Fibroblast of gingiva (primary cell): Measurements from ENCODE around the gene SLC12A9.
A peak's percentile ranks its signal among the peaks of the same experiment; 100 is the strongest.

ENCODE experiments used
- DNase-seq: peaks from one replicate; pipeline ENCODE4 v3.0.0-alpha.2; 2011; ENCODE audit warnings: low read depth

Gene SLC12A9

DNA sequence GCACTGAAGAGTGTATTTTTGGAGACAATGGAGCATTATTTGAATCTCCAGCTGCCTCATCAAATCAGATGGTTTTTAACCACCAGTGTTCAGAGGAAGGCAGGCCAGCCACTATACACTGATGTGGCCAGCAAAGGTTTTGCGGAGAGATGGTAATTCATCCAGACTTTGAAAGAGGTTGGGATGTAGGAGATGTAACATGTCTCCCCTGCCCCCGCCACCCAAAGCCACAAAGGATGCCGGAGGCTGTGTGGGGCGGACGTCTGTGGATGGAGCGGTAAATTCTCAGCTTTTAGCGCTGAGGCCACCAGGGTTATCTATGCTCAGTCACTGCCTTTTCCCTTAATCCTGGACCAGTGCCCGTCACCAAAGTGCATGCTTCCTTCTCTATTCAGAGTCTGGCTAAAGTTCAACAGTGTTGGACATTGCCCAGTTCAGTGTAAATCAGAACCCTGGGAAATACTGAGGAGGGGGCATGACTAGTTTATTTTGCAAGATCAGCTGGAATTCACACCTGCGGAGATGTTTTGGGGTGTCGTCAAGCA is 11.0 kb downstream of the SLC12A9 start:
- no peak for DNase-seq

- DNase-seq, result no peak
Measured at GRCh38 chr7:100864263-100864845, 11.8 kb downstream of the SLC12A9 start.

DNA sequence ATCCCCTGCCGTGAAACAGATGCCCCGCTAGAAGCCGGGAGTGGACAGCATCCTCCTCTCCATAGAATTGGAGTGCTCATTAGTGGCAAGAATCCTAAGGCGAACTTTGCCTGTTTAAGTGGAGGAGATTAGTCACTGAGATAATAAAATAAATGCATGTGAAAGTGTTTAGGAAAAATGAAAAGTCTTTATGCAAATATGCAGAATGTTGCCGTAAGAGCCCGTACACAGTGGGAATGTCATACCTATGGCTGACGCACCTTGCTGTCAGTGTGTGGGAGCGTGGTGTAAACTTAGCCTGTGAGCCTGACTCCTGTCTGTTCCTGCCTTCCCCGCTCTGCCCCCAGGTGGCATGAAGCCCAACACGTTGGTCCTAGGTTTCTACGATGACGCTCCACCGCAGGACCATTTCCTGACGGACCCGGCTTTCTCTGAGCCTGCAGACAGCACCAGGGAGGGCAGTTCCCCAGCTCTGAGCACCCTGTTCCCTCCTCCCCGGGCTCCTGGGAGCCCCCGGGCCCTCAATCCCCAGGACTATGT is 12.9 kb downstream of the SLC12A9 start:
- DNase-seq, result peak; percentile 41

- DNase-seq, result peak; percentile 88
Measured at GRCh38 chr7:100865938-100866728, 13.6 kb downstream of the SLC12A9 start.

DNA sequence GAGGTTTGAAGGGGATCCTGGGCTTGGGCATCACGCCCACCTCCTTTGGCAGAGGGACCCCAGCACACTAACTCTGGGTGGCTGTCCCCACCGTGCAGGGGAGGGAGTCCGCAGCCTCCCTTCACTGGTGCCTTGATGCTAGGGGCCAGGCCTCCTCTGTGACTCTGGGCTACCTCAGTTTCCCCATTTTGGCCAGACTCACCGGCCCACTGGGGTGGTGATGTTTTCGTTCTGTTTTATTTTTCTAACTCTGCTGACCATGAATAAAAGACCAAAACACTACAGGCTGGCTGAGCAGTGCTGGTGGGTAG is 14.2 kb downstream of the SLC12A9 start:
- no peak for DNase-seq

GRCh38 chr7:100867040-100867775 is 14.7 kb downstream of the SLC12A9 start, which contains the start of gene TRIP6:
Gene TRIP6, plus strand, starts transcription at chr7:100867387. Its CDS starts 111 bp downstream, at chr7:100867498.
- peak; percentile 98 for DNase-seq

- no peak for DNase-seq
Measured at GRCh38 chr7:100867776-100868485, 15.4 kb downstream of the SLC12A9 start.

DNA sequence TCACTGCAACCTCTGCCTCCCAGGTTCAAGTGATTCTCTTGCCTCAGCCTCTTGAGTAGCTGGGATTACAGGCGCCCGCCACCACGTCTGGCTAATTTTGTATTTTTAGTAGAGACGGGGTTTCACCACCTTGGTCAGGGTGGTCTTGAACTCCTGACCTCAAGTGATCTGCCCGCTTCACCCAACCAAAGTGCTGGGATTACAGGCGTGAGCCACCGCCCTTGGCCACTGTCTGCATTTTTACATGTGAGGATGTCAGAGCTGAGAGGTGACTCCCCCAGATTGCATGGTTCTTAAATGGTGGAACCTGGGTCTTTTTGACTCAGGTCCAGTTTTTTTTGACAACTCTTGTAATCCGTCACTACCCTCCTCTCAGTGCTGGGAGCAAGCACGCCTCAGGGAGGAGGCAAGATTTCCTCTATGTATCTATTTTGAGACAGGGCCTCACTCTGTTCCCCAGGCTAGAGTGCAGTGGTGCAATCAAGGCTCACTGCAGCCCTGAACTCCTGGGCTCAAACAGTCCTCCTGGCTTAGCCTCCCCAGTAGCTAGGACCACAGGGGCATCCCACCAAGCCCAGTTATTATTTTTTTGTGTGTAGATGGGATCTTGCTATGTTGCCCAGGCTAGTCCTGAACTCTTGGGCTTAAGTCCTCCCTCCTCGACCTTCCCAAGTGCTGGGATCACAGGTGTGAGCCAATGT is 21.2 kb downstream of the SLC12A9 start:
- no peak for DNase-seq

DNA sequence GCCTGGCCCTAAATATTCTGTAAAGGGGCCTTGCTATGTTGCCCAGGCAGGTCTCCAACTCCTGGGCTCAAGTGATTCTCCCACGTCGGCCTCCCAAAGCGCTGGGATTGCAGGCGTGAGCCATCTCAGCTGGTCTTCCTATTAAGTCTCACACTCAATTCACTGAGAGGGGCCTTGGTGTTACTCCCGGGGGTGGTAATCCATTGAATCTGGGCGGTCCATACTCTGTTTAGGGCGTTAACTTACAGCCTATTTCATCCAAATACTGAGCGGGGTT is 21.7 kb downstream of the SLC12A9 start:
- DNase-seq, result no peak

DNA sequence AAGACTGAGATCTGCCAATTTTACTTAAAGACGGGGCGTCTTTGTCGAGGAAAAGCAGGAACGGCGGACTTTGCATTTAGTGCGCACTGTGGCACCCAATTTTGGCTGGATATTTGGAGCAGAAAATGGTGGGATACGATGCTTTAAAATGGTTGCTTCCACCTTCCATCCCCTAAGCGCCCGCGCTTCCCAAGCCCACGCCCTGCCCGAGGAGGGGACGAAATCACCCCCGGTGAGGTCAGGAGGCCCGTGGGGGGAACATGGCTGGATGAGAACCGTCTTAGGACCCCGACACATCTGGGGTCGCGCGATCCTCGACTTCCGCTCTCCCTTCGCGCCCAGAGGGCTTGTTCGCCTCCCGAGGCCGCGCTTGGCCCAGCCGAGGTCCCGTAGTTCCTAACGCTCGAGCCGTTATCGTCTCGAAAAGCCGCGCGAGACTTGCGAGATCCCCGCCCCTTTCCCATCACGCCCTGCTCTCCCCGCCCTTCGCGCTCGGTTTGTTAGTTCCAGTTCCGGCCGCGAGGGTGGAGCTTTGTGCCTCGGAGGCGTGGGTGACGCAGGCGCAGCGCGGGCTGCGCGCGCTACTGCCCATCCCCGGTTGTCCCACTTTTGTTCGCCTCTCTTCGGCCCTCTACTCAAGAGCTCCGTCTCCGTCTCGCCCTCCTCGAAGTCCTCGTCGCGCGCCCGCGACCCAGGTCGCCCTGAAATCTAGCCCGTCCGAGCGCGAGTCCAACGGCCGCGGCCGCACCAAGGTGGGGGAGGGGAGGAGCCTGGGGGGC is 22.3 kb downstream of the SLC12A9 start, which contains the start of gene SRRT:
SRRT (plus strand) TSS at position 527 of the 779 bp plus-strand sequence. CDS start 488 bp downstream, outside the sequence.
- peak; percentile 97 for DNase-seq

GRCh38 chr7:100875356-100875751 is 22.8 kb downstream of the SLC12A9 start:
- no peak for DNase-seq

GRCh38 chr7:100878013-100878412 is 25.5 kb downstream of the SLC12A9 start:
- no peak for DNase-seq

DNA sequence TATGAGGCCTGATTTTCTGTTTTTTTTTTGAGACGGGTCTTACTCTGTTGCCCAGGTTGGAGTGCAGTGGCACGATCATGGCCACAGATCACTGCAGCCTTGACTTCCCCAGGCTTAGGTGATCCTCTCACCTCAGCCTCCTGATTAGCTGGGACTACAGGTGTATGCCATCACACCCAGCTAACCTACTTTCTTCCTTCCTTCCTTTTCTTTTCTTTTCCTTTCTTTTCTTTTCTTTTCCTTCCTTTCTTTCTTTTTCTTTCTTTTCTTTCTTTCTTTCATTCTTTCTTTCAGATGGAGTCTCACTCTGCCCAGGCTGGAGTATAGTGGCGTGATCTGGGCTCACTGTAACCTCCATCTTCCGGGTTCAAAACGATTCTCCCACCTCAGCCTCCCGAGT is 26.2 kb downstream of the SLC12A9 start:
- no peak for DNase-seq

DNA sequence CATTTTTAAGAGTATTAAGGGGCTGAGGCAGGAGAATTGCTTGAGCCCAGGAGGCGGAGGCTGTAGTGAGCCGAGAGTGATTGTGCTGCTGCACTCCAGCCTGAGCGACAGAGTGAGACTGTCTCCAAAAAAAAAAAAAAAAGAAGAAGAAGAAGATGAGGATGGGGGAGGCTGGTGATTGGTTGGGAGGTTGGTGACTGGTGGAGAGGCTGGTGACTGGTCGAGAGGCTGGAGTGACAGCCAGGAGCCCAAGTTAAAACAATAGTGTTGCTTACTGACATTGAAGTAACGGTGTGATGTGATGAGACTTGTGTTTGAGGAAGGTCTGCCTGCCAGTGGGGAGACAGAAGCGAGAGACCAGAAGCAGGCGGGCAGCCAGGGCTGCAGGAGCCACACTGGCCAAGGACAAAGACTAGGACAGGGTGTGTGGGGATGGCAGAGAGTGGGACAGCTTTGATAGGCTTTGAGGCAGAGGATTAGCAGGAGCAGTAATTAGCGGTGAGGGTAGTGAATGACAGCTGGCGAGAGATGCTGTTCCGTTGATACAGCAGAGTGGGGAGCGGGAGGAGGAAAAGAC is 27.3 kb downstream of the SLC12A9 start:
- DNase-seq, result no peak

DNA sequence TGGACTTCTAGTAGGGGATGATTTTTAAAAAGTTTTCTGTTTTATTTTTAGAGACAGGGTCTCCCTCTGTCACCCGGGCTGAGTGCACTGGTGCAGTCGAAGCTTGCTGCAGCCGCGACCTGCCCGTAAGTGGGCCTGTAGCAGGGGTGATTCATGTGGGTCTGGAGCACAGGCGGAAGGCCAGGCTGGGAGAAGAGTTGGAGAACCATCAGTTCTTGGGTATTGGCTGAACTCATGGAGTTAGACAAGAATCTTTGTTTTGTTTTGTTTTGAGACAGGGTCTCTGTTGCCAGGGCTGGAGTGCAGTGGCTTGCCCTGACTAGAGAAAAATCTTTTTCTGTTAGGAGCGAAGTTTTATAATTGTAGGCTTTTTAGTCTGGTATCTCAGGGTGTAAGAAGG is 28.1 kb downstream of the SLC12A9 start:
- DNase-seq, result no peak

GRCh38 chr7:100881136-100881535 is 28.6 kb downstream of the SLC12A9 start:
- DNase-seq, result no peak

DNA sequence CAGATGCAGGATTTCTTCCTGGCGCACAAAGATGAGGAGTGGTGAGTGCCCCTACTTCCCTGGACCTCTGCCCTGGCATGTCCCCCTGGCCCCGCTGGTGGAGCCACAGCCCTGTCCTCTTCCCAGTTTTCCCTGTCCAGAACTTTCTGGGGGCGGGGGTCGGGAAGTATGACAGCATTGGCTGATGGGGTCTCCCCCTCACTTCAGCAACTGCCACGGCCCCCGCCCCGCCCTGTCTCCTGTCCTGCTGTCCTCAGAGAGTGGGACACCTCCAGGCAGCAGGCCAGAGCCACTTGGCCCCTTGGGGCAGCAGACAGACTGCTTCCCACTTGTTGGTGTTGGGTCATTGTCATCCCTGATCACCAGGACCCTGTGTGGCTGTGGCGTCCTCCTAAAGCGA is 29.7 kb downstream of the SLC12A9 start:
- no peak for DNase-seq

DNA sequence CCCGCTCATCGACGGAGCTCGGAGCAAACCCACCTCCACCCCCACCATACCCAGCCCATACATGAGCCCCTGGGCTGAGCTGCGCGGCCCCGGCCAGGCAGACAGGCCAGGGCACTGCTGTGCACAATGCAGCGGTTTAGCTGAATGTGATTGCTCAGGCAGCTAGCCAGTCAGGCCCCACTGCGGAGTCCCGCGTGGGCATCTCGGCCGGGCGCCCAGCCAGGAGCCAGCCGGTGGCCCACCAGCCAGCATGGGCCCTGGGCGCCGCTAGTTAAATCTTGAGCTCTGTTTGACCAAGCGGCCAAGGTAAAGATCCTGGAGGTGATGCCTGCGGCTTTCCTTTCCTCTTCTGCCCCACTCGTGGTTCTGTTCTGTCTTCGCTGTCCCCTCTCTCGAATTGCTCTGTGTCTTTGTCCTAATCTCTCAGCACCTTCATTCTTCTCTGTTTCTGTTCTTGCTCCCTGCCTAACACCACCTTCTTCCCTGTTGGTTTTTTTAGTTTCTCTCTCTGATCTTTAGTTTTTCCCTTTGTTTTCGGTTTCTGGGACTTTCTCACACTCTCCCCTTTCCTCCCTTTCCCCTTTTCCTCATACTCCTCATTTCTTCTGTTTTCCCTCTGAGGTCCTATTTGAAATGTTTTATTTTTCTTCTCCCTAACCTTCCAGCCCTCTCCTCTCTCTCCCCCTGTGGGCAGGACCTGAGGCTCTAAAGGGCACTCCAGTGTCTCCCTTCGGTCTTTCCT is 30.4 kb downstream of the SLC12A9 start:
- no peak for DNase-seq

DNA sequence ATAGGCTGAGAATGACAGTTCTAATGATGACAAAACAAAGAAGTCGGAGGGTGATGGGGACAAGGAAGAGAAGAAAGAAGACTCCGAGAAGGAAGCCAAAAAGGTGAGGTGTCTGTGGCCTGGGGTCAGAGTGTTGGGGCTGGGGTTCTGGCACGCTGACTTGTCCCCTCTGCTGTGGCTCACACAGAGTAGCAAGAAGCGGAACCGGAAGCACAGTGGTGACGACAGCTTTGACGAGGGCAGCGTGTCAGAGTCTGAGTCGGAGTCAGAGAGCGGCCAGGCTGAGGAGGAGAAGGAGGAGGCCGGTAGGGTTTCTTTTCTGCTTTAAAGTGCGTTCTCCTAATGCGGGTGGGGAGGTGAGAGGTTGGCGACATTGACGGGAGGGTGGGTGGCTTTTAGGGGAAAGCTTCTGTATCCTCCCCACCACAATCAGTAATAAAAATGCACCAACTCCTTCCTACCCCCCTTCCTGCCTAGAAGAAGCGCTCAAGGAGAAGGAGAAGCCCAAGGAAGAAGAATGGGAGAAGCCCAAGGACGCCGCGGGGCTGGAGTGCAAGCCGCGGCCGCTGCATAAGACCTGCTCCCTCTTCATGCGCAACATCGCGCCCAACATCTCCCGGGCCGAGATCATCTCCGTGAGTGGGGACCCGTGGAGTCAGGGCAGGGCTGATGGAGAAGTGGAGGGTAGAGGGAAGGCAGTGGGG is 32.4 kb downstream of the SLC12A9 start:
- no peak for DNase-seq
